IgD-negative memory B cell (primary cell): ENCODE results near the gene LYPD5. TPM values are rescaled to one million over a fixed set of nuclear protein-coding genes. Genes with fewer than 3 reads are reported as not detected.
A peak's percentile ranks its signal among the peaks of the same experiment; 100 is the strongest.
"Not testable (repeated sequence)": the region's sequence is repeated elsewhere in the genome, so short reads cannot be mapped to it uniquely, and the experiment has no call there.

ENCODE experiments used
- H3K27ac Mint-ChIP-seq, 3 donors: one replicate each; pipeline ENCODE4 v1.8.0; 2020 to 2022; ENCODE audit warnings: mild to moderate bottlenecking in 3 of 3, mixed read lengths in 3 of 3, moderate library complexity in 1 of 3
- H3K27me3 Mint-ChIP-seq: one replicate; pipeline ENCODE4 v1.8.0; 2021; ENCODE audit warnings: mixed read lengths
- H3K36me3 Mint-ChIP-seq: one replicate; pipeline ENCODE4 v1.8.0; 2020; ENCODE audit warnings: mild to moderate bottlenecking, mixed read lengths
- H3K4me1 Mint-ChIP-seq, 3 donors: one replicate each; pipeline ENCODE4 v1.8.0; 2020 to 2022; ENCODE audit warnings: mixed read lengths in 3 of 3, mild to moderate bottlenecking in 1 of 3
- H3K4me3 Mint-ChIP-seq, 4 donors: one replicate each; pipeline ENCODE4 v1.8.0; 2020 to 2022; ENCODE audit warnings: mild to moderate bottlenecking in 4 of 4, mixed read lengths in 4 of 4, moderate library complexity in 3 of 4
- H3K9me3 Mint-ChIP-seq, 3 donors: one replicate each; pipeline ENCODE4 v1.8.0; 2020 to 2021; ENCODE audit warnings: mixed read lengths in 3 of 3, mild to moderate bottlenecking in 1 of 3
- polyA plus RNA-seq: library from polyadenylated mRNA; unstranded; fragments of 300-500 nt; fragmentation: Illumina TruSeq; gene quantifications from one replicate; pipeline ENCODE4 v1.2.3, GENCODE V29; 2021

Gene LYPD5, protein sequence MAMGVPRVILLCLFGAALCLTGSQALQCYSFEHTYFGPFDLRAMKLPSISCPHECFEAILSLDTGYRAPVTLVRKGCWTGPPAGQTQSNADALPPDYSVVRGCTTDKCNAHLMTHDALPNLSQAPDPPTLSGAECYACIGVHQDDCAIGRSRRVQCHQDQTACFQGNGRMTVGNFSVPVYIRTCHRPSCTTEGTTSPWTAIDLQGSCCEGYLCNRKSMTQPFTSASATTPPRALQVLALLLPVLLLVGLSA
- not detected for polyA plus RNA-seq

DNA sequence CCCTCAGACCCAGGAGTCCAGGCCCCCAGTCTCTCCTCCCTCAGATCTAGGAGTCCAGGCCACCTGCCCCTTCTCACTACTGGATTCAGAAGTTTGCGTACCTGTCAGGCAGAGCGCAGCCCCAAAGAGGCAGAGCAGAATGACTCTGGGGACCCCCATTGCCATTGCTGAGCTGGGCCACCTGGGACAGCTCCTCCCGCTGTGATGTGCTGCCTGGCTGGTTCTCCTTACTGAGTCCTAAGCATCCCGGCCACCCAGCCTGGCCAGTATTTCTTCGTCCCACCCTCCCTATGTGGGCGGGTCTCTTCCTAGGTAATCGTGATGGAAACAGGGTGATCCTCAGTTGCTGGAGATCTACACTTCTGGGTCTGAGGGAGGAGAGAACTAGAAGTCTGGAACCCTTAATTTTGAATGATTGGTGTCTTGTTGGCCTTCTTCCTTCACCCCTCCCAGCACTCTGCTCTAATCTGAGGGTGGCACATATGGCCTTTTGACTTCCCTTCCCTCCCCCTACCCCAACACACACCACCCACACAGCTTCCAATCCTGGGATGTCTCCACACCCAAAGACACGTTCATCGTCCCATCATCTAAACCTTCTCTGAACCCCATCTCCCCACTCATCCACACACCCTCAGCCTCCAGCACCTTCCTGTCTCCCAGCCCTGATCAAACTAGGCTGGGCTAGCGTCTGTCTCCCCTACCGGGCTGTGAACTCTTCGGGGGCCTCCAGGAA, at the start of gene LYPD5:
TSS of gene LYPD5 (minus strand) at position 232 of the 736 bp plus-strand sequence. CDS start at position 165, 67 bp downstream.
- Mint-ChIP-seq H3K4me1 (peaks cover 0 to 2% (median 0%) of the 10 kb centered on the region in 3 donors), H3K9me3 (no peaks in the 10 kb centered on the region), H3K27me3 (peaks cover 14% of the 10 kb centered on the region), H3K4me3 (no peak within 1 kb of the TSS), H3K27ac (no peak within 1 kb of the TSS), H3K36me3 (no peaks in the 10 kb centered on the region)

- Mint-ChIP-seq H3K4me1 (no peaks in the 10 kb centered on the region), H3K27me3 (no peaks in the 10 kb centered on the region), H3K9me3 (peaks cover 18 to 52% (median 48%) of the 10 kb centered on the region in 3 donors), H3K36me3 (peaks cover 22% of the 10 kb centered on the region), H3K27ac (no peak overlapping the region), H3K4me3 (no peak overlapping the region)
These were observed 46.6 kb upstream of the LYPD5 start for GRCh38 chr19:43848821-43849220.

DNA sequence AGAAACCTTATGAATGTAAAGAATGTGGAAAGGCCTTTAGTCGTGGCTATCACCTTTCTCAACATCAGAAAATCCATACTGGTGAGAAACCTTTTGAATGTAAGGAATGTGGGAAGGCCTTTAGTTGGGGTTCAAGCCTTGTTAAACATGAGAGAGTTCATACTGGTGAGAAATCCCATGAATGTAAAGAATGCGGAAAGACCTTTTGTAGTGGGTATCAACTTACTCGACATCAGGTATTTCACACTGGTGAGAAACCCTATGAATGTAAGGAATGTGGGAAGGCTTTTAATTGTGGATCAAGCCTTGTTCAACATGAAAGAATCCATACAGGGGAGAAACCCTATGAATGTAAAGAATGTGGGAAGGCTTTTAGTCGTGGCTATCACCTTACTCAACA, 45.6 kb upstream of the LYPD5 start:
- H3K27ac Mint-ChIP-seq: no peak overlapping the region
- H3K4me3 Mint-ChIP-seq: peak overlapping the region in 1 of 4 donors; percentile 18
- peaks cover 26% of the 10 kb centered on the region for H3K36me3 Mint-ChIP-seq
- no peaks in the 10 kb centered on the region for H3K27me3 Mint-ChIP-seq
- no peaks in the 10 kb centered on the region for H3K4me1 Mint-ChIP-seq
- peaks cover 17 to 50% (median 47%) of the 10 kb centered on the region in 3 donors for H3K9me3 Mint-ChIP-seq

- peaks cover 29% of the 10 kb centered on the region for H3K36me3 Mint-ChIP-seq
- H3K4me3 Mint-ChIP-seq: peak overlapping the region in 1 of 4 donors; percentile 14
- no peaks in the 10 kb centered on the region for H3K27me3 Mint-ChIP-seq
- no peaks in the 10 kb centered on the region for H3K4me1 Mint-ChIP-seq
- peaks cover 15 to 48% (median 41%) of the 10 kb centered on the region in 3 donors for H3K9me3 Mint-ChIP-seq
- H3K27ac Mint-ChIP-seq: no peak overlapping the region
These were observed 45.0 kb upstream of the LYPD5 start for GRCh38 chr19:43847246-43847645.

- H3K4me1 Mint-ChIP-seq: no peaks in the 10 kb centered on the region
- peaks cover 51% of the 10 kb centered on the region for H3K36me3 Mint-ChIP-seq
- H3K27ac Mint-ChIP-seq: no peak overlapping the region
- H3K27me3 Mint-ChIP-seq: no peaks in the 10 kb centered on the region
- H3K4me3 Mint-ChIP-seq: peak overlapping the region in 1 of 4 donors; percentile 65
- H3K9me3 Mint-ChIP-seq: peaks cover 17 to 47% (median 43%) of the 10 kb centered on the region in 3 donors
These were observed 39.8 kb upstream of the LYPD5 start for GRCh38 chr19:43842007-43842406.

GRCh38 chr19:43839139-43839538, 36.9 kb upstream of the LYPD5 start:
- Mint-ChIP-seq H3K9me3 (peaks cover 18 to 46% (median 43%) of the 10 kb centered on the region in 3 donors), H3K4me3 (peak overlapping the region in 1 of 4 donors; percentile 63), H3K36me3 (peaks cover 52% of the 10 kb centered on the region), H3K27ac (no peak overlapping the region), H3K27me3 (no peaks in the 10 kb centered on the region), H3K4me1 (no peaks in the 10 kb centered on the region)

DNA sequence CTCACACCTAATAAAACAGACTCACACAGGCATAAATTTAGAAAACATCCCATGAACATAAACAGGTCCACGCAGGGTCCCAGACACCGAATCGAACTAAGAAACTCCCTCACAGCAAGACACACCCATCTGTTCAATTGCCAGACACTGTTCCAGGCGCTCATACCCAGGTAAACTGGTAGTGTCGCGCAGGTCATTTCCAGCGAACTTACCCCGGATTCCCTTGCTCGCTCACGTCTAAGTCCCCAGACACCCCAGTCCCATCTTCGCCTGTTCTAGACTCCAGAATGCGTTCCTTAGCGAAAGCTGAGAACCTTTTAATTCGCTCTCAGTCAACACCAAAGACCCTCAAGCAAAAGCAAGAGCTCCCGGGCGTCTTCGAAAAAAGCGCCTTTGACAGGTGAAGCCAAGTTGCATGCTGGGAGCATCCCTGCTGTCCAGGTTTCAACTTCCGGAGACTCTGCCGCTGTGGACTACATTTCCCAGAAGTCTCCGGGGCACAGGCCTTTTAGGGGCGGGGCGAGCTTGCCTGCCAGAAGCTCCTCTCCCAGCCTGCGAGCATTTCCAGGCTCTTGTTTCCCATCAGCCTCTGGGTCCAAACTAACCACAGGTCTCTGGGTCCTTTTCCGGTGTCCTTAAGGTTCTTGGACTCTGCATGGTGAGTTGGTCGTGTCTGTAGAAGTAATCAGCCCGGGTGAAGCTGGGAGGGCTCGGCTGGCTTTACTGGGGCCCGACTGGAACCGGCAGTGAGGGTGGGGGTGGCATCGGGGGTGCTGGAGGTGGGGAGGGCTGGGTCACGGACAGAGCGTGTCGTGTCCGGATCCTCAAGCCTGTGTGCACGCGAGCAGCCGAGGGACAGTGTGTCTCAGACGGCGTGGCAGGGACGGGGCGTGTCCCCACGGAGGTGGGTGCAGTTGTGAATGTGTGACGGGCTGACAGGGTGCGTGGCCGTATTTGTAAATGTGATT, 24.8 kb upstream of the LYPD5 start, which contains the start of gene ZNF283:
TSS of gene ZNF283 (plus strand) at position 535 of the 968 bp plus-strand sequence. CDS start 6,184 bp downstream, outside the sequence.
- Mint-ChIP-seq H3K36me3 (peaks cover 17% of the 10 kb centered on the region), H3K4me1 (peaks cover 11 to 16% (median 12%) of the 10 kb centered on the region in 3 donors), H3K27me3 (peaks cover 1% of the 10 kb centered on the region), H3K4me3 (peak within 1 kb of the TSS; percentile 89 to 95 (median 92)), H3K9me3 (peaks cover 1 to 3% (median 3%) of the 10 kb centered on the region in 3 donors), H3K27ac (peak within 1 kb of the TSS in 1 of 3 donors; percentile 65)

- H3K4me3 Mint-ChIP-seq: peak overlapping the region in 1 of 4 donors; percentile 48
- not testable (repeated sequence) for H3K27ac Mint-ChIP-seq, H3K36me3 Mint-ChIP-seq, H3K9me3 Mint-ChIP-seq
- peaks cover 15% of the 10 kb centered on the region for H3K27me3 Mint-ChIP-seq
- H3K4me1 Mint-ChIP-seq: peaks cover 11 to 17% (median 16%) of the 10 kb centered on the region in 3 donors
These were observed 22.3 kb upstream of the LYPD5 start for GRCh38 chr19:43824572-43824971.

GRCh38 chr19:43823856-43824255, 21.6 kb upstream of the LYPD5 start:
- H3K27ac Mint-ChIP-seq, H3K9me3 Mint-ChIP-seq, H3K36me3 Mint-ChIP-seq: not testable (repeated sequence)
- peaks cover 11 to 17% (median 16%) of the 10 kb centered on the region in 3 donors for H3K4me1 Mint-ChIP-seq
- peak overlapping the region in 1 of 4 donors; percentile 48 for H3K4me3 Mint-ChIP-seq
- peaks cover 19% of the 10 kb centered on the region for H3K27me3 Mint-ChIP-seq

GRCh38 chr19:43820884-43821215, 18.6 kb upstream of the LYPD5 start:
- Mint-ChIP-seq H3K4me3 (peak overlapping the region in 3 of 4 donors; percentile 68 to 89 (median 77)), H3K27ac (no peak overlapping the region), H3K4me1 (peaks cover 0 to 5% (median 0%) of the 10 kb centered on the region in 3 donors), H3K27me3 (peaks cover 20% of the 10 kb centered on the region), H3K36me3 (peaks cover 2% of the 10 kb centered on the region), H3K9me3 (peaks cover 0 to 1% (median 0%) of the 10 kb centered on the region in 3 donors)

DNA sequence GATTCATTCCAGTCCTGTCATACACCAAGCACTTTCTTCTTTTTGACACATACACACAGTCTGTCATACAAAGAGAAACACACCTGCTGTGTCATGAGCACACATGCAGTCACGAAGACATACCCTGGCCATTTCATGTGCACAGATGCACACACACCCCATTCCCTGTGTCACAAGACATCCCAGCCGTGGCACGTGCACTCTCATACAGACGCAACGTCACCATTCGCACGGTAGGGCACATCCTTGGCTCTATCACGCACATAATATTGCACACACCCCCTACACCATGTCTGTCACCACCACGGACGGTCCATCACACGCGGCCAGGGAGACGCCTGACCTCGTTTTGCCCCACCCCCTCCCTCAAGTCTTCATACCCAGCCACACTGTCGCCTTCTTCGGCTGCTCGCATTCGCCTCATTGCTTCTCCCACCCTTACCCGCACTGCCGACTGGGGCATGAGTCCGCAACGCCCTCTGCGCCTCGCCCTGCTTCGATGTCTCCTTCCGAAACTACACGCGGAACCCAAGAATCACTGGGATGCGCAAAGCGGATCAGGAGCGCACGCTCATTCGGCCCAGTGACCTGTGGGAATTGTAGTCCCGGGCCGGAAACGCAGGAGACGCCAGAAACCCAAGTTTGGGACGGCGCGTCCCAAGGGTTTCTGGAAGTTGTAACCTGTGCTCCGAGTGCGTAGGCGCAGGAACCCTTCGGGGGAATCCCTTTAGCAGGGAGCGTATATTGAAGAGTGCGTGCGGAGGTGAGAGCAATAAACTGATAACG, 18.0 kb upstream of the LYPD5 start:
- Mint-ChIP-seq H3K27me3 (peaks cover 20% of the 10 kb centered on the region), H3K27ac (no peak overlapping the region), H3K4me3 (peak overlapping the region; percentile 68 to 89 (median 79)), H3K36me3 (peaks cover 1% of the 10 kb centered on the region), H3K4me1 (peaks cover 0 to 5% (median 0%) of the 10 kb centered on the region in 3 donors), H3K9me3 (peaks cover 0 to 1% (median 0%) of the 10 kb centered on the region in 3 donors)

GRCh38 chr19:43818500-43818899, 16.3 kb upstream of the LYPD5 start:
- no peak overlapping the region for H3K4me3 Mint-ChIP-seq
- peaks cover 20% of the 10 kb centered on the region for H3K27me3 Mint-ChIP-seq
- no peaks in the 10 kb centered on the region for H3K36me3 Mint-ChIP-seq
- H3K27ac Mint-ChIP-seq: no peak overlapping the region
- peaks cover 0 to 1% (median 0%) of the 10 kb centered on the region in 3 donors for H3K9me3 Mint-ChIP-seq
- H3K4me1 Mint-ChIP-seq: peaks cover 0 to 5% (median 0%) of the 10 kb centered on the region in 3 donors

- H3K4me3 Mint-ChIP-seq, H3K27ac Mint-ChIP-seq, H3K4me1 Mint-ChIP-seq, H3K36me3 Mint-ChIP-seq, H3K9me3 Mint-ChIP-seq: not testable (repeated sequence)
- peaks cover 20% of the 10 kb centered on the region for H3K27me3 Mint-ChIP-seq
These were observed 15.2 kb upstream of the LYPD5 start for GRCh38 chr19:43817454-43817853.
